ENCODE measurements around the gene DOCK1.

- TF ChIP-seq CTCF (IDR thresholded peaks at IDR 0.05; ENCODE audit: low read length) (no peak), EZH2 (optimal IDR thresholded peaks at IDR 0.05; ENCODE audit: low read depth, low read length) (no peak)
These were observed 536.9 kb downstream of the DOCK1 start for GRCh38 chr10:127442220-127442525.

Data from MM.1S (cell line).